ENCODE results near the gene MIXL1. TPM values are rescaled to one million over a fixed set of nuclear protein-coding genes. Genes with fewer than 3 reads are reported as not detected.
"Not testable (repeated sequence)": the region's sequence is repeated elsewhere in the genome, so short reads cannot be mapped to it uniquely, and the experiment has no call there.

Gene MIXL1
- total and polyA plus RNA-seq, 3 donors from 2014 or later, result 0.39 to 0.68 (median 0.66) TPM

DNA sequence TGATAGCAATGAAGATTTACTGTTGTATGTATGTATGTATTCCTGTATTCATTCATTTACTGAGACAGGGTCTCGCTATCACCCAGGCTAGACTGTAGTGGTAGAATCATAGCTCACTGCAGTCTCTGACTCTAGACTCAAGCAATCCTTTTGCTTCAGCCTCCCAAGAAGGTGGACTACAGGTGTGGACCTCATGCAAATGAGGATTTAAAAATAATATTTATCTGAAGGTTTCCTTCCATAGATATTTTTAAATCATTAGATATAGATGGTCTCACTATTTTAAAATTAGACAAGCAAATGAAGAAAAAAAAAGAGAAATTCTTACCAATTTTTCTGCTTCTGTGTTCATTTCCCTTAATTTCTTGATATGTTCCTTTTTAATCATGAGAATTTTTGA is 27.0 kb downstream of the MIXL1 start:
- no peak overlapping the region for H3K4me3 ChIP-seq
- no peak for DNase-seq
- no peaks in the 10 kb centered on the region for H3K27me3 ChIP-seq
- H3K27ac ChIP-seq, result no peak overlapping the region
- H3K4me1 ChIP-seq, result peaks cover 4% of the 10 kb centered on the region
- no peaks in the 10 kb centered on the region for H3K9me3 ChIP-seq
- 95 to 100% methylated on average over 1 of the region's 1 CpG for WGBS, 2 donors
- intact Hi-C loops (cut with DNase I; ENCODE audit: low total_unique reads), result no loop called here
- no peak for TF ChIP-seq POLR2A (IDR thresholded peaks at IDR 0.05)
- TF ChIP-seq, protein P1, sequence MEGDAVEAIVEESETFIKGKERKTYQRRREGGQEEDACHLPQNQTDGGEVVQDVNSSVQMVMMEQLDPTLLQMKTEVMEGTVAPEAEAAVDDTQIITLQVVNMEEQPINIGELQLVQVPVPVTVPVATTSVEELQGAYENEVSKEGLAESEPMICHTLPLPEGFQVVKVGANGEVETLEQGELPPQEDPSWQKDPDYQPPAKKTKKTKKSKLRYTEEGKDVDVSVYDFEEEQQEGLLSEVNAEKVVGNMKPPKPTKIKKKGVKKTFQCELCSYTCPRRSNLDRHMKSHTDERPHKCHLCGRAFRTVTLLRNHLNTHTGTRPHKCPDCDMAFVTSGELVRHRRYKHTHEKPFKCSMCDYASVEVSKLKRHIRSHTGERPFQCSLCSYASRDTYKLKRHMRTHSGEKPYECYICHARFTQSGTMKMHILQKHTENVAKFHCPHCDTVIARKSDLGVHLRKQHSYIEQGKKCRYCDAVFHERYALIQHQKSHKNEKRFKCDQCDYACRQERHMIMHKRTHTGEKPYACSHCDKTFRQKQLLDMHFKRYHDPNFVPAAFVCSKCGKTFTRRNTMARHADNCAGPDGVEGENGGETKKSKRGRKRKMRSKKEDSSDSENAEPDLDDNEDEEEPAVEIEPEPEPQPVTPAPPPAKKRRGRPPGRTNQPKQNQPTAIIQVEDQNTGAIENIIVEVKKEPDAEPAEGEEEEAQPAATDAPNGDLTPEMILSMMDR (IDR thresholded peaks at IDR 0.05), result no peak
- no peaks in the 10 kb centered on the region for H3K36me3 ChIP-seq (ENCODE audit: low read depth, missing control alignments)

- H3K4me1 ChIP-seq; H3K36me3 ChIP-seq (ENCODE audit: low read depth, missing control alignments); intact Hi-C loops (cut with DNase I; ENCODE audit: low total_unique reads); H3K9me3 ChIP-seq; H3K4me3 ChIP-seq; DNase-seq; H3K27ac ChIP-seq; H3K27me3 ChIP-seq: not testable (repeated sequence)
- WGBS, 2 donors, result 97% methylated on average over 7 of the region's 7 CpGs
Observed at GRCh38 chr1:226252841-226253240, 29.4 kb downstream of the MIXL1 start.

- Histone ChIP-seq H3K36me3 (ENCODE audit: low read depth, missing control alignments) (no peaks in the 10 kb centered on the region), H3K27me3 (no peaks in the 10 kb centered on the region), H3K4me1 (peaks cover 4% of the 10 kb centered on the region), H3K27ac (no peak overlapping the region), H3K9me3 (no peaks in the 10 kb centered on the region), H3K4me3 (no peak overlapping the region)
- WGBS, 2 donors, result 96% methylated on average over 4 of the region's 4 CpGs
- no peak for DNase-seq
- TF ChIP-seq, protein P1 (IDR thresholded peaks at IDR 0.05), result no peak
- no peak for TF ChIP-seq POLR2A (IDR thresholded peaks at IDR 0.05)
- intact Hi-C loops (cut with DNase I; ENCODE audit: low total_unique reads), result no loop called here
Observed at GRCh38 chr1:226253933-226254332, 30.5 kb downstream of the MIXL1 start.

- H3K27me3 ChIP-seq, result no peaks in the 10 kb centered on the region
- no peaks in the 10 kb centered on the region for H3K36me3 ChIP-seq (ENCODE audit: low read depth, missing control alignments)
- DNase-seq, result no peak
- 58 to 62% methylated on average over 3 of the region's 3 CpGs for WGBS, 2 donors
- no peak for TF ChIP-seq POLR2A (IDR thresholded peaks at IDR 0.05)
- TF ChIP-seq, protein P1 (IDR thresholded peaks at IDR 0.05), result no peak
- peaks cover 4% of the 10 kb centered on the region for H3K4me1 ChIP-seq
- no peaks in the 10 kb centered on the region for H3K9me3 ChIP-seq
- intact Hi-C loops (cut with DNase I; ENCODE audit: low total_unique reads), result no loop called here
- no peak overlapping the region for H3K27ac ChIP-seq
- H3K4me3 ChIP-seq, result no peak overlapping the region
Observed at GRCh38 chr1:226255380-226255779, 31.9 kb downstream of the MIXL1 start.

DNA sequence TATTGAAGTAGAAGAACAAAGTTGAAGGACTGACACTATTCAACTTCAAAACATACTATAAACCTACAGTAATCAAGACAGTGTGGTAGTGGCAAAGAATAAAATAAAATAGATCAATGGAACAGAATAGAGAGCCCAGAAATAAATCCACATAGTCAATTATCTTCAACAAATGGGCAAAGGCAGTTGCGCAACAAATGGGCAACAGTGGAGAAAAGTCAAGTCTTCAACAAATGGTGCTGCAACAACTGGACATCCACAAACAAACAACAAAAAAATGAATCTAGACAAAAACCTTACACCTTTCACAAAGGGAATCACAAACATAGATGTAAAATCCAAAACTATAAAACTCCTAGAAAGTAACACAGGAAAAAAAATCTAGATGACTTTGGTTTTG is 38.4 kb downstream of the MIXL1 start:
- whole genome bisulfite sequencing, 2 donors, result 88 to 100% methylated on average over 1 of the region's 1 CpG
- no peak overlapping the region for H3K4me3 ChIP-seq
- intact Hi-C loops (cut with DNase I; ENCODE audit: low total_unique reads), result no loop called here
- no peak overlapping the region for H3K27ac ChIP-seq
- TF ChIP-seq, protein P1 (IDR thresholded peaks at IDR 0.05), result no peak
- no peak for TF ChIP-seq POLR2A (IDR thresholded peaks at IDR 0.05)
- H3K27me3 ChIP-seq, result no peaks in the 10 kb centered on the region
- H3K36me3 ChIP-seq (ENCODE audit: low read depth, missing control alignments), result no peaks in the 10 kb centered on the region
- H3K9me3 ChIP-seq, result no peaks in the 10 kb centered on the region
- H3K4me1 ChIP-seq, result no peaks in the 10 kb centered on the region
- DNase-seq, result no peak

All from testis (tissue), 3 donors.